Renal cortex interstitium (tissue), 11 donors: ENCODE data around the gene ITGA7. TPM values are rescaled to one million over a fixed set of nuclear protein-coding genes. Genes with fewer than 3 reads are reported as not detected.
A peak's percentile ranks its signal among the peaks of the same experiment; 100 is the strongest.
"Not testable (repeated sequence)": the region's sequence is repeated elsewhere in the genome, so short reads cannot be mapped to it uniquely, and the experiment has no call there.

ENCODE experiments used
- DNase-seq, 11 donors: peaks; one replicate each; pipeline ENCODE4 v3.0.0-alpha.2; 2013; ENCODE audit warnings: low read depth in 9 of 11, low spot score in 4 of 11; ENCODE audit errors: extremely low read depth in 1 of 11
- polyA plus RNA-seq, 3 donors: library from polyadenylated mRNA; unstranded; fragments of 120-200 nt; gene quantifications; one replicate each; pipeline ENCODE4 v1.2.1, GENCODE V29; 2013; ENCODE audit not compliant: insufficient read length in 3 of 3

ITGA7 gene
- polyA plus RNA-seq, 3 donors, result 23.7 to 45.7 (median 44.0) TPM

- DNase-seq, result peak in 2 of 11 donors; percentile 8 to 28
These were observed 48.0 kb downstream of the ITGA7 start for GRCh38 chr12:55659486-55660385.

DNA sequence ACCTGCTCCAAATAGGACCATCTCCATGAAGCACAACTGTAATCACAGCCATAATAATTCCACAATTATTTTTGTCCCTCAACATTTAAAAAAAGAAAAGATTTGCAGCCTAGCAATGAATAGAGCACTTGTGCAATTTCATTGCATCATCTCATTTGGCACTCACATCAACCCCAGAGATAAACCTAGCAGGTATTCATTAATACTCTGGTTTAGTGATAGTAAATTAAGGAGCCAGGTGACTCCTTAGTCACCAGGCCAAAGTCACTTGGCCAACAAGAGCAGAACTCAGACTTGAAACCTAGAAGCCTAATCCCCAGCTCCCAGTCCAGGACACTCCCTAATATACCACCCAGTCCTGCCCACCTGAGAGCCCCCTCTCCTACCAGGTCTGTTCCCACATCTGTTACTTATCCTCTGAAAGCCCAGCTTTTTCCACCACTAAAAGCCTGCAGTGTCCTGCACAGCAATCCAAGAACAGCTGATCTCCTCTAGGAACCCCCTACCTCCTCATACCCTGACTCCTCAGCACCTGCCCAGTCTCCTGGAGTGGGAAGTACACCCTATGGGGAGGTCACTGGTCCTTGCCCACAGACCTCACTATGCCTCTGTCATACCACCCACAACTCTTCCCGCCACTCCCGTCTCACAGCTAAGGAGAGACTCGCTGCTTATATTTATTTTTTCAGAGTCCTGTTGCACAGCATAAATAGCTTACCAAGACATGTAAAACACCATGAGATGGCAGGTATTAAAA, 48.9 kb downstream of the ITGA7 start:
- DNase-seq, result no peak

GRCh38 chr12:55658212-55658611, 49.5 kb downstream of the ITGA7 start:
- no peak for DNase-seq

GRCh38 chr12:55657212-55657611, 50.5 kb downstream of the ITGA7 start:
- no peak for DNase-seq

GRCh38 chr12:55654511-55655214, 53.0 kb downstream of the ITGA7 start:
- DNase-seq, result no peak

GRCh38 chr12:55653031-55653430, 54.7 kb downstream of the ITGA7 start:
- no peak for DNase-seq

- DNase-seq, result no peak
These were observed 55.4 kb downstream of the ITGA7 start for GRCh38 chr12:55652352-55652751.

DNA sequence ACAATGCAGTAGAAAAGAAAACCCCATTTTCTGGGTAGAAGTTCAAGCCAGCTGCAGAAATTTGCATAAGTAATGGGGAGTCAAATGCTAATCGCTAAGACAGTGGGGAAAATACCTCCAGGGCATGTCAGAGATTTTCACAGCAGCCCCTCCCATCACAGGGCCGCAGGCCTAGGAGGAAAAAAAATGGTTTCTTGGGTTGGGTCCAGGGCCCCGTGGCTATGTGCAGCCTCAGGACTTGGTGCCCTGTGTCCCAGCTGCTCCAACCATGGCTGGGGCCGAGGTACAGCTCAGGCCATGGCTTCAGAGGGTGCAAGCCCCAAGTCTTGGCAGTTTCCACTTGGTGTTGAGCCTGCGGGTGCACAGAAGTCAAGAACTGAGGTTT, 56.4 kb downstream of the ITGA7 start:
- no peak for DNase-seq

GRCh38 chr12:55650620-55651298, 56.9 kb downstream of the ITGA7 start:
- DNase-seq, result not testable (repeated sequence)

- DNase-seq, result no peak
These were observed 60.7 kb downstream of the ITGA7 start for GRCh38 chr12:55647027-55647426.

DNA sequence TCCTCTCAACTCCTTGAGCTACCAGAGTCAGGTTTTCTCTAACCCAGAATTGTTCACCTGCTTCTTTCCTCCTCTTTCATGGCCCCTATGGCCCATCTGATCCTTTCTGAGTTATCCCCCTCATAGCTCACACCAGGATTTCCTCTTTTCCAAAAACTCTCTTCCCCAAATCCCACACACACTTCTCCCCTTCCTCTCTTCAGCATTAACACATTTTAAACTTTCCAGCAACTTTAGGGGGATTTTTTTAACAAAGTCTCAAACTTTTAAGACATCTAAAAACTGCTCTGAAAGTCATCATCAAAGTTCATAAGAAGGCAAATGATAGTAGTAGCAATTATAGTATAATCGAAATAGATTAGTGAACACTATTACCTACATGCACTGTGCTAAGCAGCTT, 63.1 kb downstream of the ITGA7 start:
- DNase-seq, result no peak

DNA sequence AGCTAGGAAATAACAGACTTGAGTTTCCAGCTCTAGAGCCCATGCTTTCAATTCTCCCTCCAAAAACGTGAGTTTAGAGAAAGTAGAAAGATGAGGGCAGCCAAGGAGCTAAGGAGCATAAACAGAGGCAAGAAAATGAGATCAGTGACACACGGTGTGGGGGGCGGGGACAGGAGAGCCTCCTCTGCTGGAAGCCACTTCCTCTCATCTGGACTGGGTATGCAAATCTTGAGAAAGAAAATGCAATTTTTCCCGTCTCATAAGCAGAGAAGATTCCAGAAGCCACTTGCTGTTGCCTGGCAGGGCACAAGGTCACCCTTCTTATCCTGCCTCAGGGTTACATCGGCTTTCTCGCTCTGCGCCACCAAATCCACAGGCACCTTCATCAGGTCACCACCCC, 65.0 kb downstream of the ITGA7 start:
- no peak for DNase-seq

DNA sequence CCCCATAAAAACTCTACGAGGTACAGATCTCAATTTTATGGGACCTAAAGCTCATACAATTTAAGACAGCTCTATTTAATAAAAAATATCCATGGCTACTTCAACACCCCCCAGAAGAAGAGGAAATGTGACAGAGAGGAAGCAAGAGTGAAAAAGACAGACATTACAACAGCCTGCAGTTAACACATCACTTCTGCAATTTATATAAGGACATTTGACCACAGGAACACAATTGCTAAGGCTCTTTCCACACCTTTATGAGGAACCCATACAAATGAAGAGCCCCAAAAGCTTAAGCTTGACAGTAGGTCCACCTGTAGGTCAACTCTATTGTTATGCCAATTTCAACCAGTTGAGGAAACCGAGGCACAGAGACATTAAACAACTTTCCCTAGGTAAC, 65.4 kb downstream of the ITGA7 start:
- DNase-seq, result no peak

DNA sequence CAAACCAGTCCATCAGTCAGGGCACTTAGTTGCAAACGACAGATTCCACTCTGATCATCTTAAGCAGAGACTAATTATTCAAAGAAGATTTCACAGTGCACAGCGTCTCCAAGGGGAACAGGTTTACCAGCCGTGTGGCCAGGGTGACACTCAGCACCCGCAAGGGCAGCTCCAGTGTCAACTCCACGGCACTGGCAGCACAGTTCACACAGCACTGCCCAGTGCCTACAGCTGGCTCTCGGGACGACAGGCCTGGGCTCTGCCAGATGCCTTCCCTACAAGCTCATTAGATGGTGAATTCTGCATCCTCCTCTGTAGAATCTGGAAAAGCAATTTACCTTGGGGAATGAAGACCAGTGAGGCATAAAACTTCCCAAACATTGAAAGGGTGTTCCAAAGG, 66.1 kb downstream of the ITGA7 start:
- no peak for DNase-seq

GRCh38 chr12:55637467-55637866, 70.2 kb downstream of the ITGA7 start:
- no peak for DNase-seq

GRCh38 chr12:55636853-55637252, 70.9 kb downstream of the ITGA7 start, which contains the start of gene OR10P1:
Gene OR10P1 (plus strand): TSS chr12:55636892. CDS start chr12:55636892, 0 bp downstream.
- no peak for DNase-seq

DNA sequence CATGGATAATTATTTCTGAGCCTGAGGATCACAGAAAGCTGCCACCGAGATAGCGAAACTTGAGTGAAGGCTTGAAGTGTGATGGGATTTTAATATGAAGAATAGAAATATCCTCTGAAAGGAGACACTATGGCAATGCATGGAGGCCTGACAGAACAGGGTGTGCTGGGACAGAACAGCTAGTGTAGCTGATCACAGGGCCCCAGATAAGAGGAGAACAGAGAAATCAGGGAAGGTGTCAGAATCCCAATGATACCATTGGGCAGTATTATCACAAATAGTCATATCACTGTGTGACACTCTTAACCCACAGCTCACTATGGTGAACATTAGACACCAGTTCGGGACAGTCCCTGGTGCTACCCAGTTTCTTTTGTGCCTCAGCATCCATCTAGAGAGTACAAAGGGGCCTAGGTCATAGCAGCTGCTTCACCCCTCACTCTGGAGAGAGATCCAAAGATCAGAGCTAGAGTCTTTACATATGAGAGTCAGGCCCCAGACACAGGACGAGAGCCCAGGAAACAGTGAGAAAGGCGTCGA, 71.5 kb downstream of the ITGA7 start:
- DNase-seq, result no peak
